Endothelial cell of umbilical vein (primary cell): ENCODE results near the gene CRY2. TPM values are rescaled to one million over a fixed set of nuclear protein-coding genes. Genes with fewer than 3 reads are reported as not detected.

Source experiments
- BruUV-seq: library from RNA; stranded (reverse); fragments of 400-500 nt; replicated peaks from 2 replicates; lab custom pipeline; 2021; lab: Mats Ljungman, UMichigan
- CTCF ChIA-PET: fragments of 300-600, 350-600 bp; sonication (Branson Sonifier 250); formaldehyde crosslinking; loops from one replicate; lab custom pipeline; 2021; ENCODE audit warnings: antibody characterized with exemption, inconsistent platforms; lab: Charles Lee
- POLR2A ChIA-PET: fragments of 300-600, 350-600 bp; sonication (Branson Sonifier 250); formaldehyde crosslinking; loops from one replicate; lab custom pipeline; 2021; ENCODE audit warnings: antibody characterized with exemption, inconsistent platforms; lab: Charles Lee
- DNase-seq: peaks from one replicate; pipeline ENCODE4 v3.0.0-alpha.2; 2011; ENCODE audit warnings: low read depth, low spot score
- FAIRE-seq: peaks from 2 replicates; lab custom pipeline; 2011; peaks lifted over from hg19 to GRCh38; lab: Jason Lieb, UNC
- H2AFZ ChIP-seq: 2 replicates; pipeline ENCODE4 v1.6.0; 2012; ENCODE audit warnings: low read depth, low read length, control low read depth, inconsistent platforms
- H3K27ac ChIP-seq: 2 replicates; pipeline ENCODE4 v1.5.1; 2011; ENCODE audit warnings: low read depth, mild to moderate bottlenecking, control low read depth, low read length, moderate library complexity; ENCODE audit not compliant: insufficient read depth
- H3K27me3 ChIP-seq, 2 experiments: 2 replicates each; pipeline versions ENCODE4 v1.6.0 to v1.6.1; 2011; ENCODE audit warnings: low read length in 2 of 2, mixed read lengths in 1 of 2; ENCODE audit not compliant: control insufficient read depth in 2 of 2, insufficient read depth in 2 of 2
- H3K36me3 ChIP-seq, 2 experiments: 2 replicates in 1 of 2; 3 replicates in 1 of 2; pipeline ENCODE4 v1.5.1; 2011; ENCODE audit warnings: low read length in 2 of 2, mild to moderate bottlenecking in 1 of 2, moderate library complexity in 1 of 2; ENCODE audit not compliant: control insufficient read depth in 2 of 2, insufficient read depth in 2 of 2; ENCODE audit errors: extremely low read depth in 1 of 2
- H3K4me1 ChIP-seq: 3 replicates; pipeline ENCODE4 v1.5.1; 2011; ENCODE audit warnings: mild to moderate bottlenecking, low read length; ENCODE audit not compliant: control insufficient read depth, insufficient read depth; ENCODE audit errors: extremely low read depth
- H3K4me2 ChIP-seq: 2 replicates; pipeline ENCODE4 v1.6.1; 2011; ENCODE audit warnings: low read length, control low read depth, mixed read lengths; ENCODE audit not compliant: insufficient read depth
- H3K4me3 ChIP-seq, 3 experiments: fragments of 200-600 bp in 1 of 3; sonication (generic), shearing (Covaris generic) in 1 of 3; replicated peaks in 1 of 3; 2 replicates each; pipeline ENCODE4 v1.5.1; 2011 to 2016; ENCODE audit warnings: control low read depth in 3 of 3, low read length in 3 of 3, mild to moderate bottlenecking in 2 of 3, inconsistent platforms in 1 of 3, low read depth in 1 of 3, moderate library complexity in 1 of 3; ENCODE audit not compliant: insufficient read depth in 1 of 3
- H3K79me2 ChIP-seq: 2 replicates; pipeline ENCODE4 v1.6.0; 2012; ENCODE audit warnings: low read length, inconsistent platforms; ENCODE audit not compliant: control insufficient read depth, insufficient read depth
- H3K9ac ChIP-seq: replicated peaks from 2 replicates; pipeline ENCODE3; 2011; ENCODE audit warnings: low read length, control low read depth; ENCODE audit not compliant: insufficient read depth; ENCODE audit errors: extremely low read depth
- H3K9me1 ChIP-seq: replicated peaks from 3 replicates; pipeline ENCODE4 v1.6.0; 2011; ENCODE audit warnings: mild to moderate bottlenecking, low read length; ENCODE audit not compliant: control insufficient read depth, insufficient read depth; ENCODE audit errors: extremely low read depth
- H3K9me3 ChIP-seq: replicated peaks from 2 replicates; pipeline ENCODE4 v1.5.1; 2012; ENCODE audit warnings: low read length, inconsistent platforms; ENCODE audit not compliant: control insufficient read depth, insufficient read depth
- H4K20me1 ChIP-seq: replicated peaks from 2 replicates; pipeline ENCODE3; 2011; ENCODE audit warnings: mild to moderate bottlenecking, low read length; ENCODE audit not compliant: control insufficient read depth, insufficient read depth; ENCODE audit errors: extremely low read depth
- CTCF ChIP-seq, 2 donors: IDR thresholded peaks; 1 replicate in 1 of 2; 2 replicates in 1 of 2; pipeline ENCODE4 v1.5.1; 2011; ENCODE audit warnings: low read length in 2 of 2, mild to moderate bottlenecking in 2 of 2, moderate library complexity in 2 of 2, control low read depth in 1 of 2, inconsistent platforms in 1 of 2, low read depth in 1 of 2; ENCODE audit not compliant: insufficient read depth in 1 of 2; ENCODE audit errors: extremely low read depth in 1 of 2
- EZH2 ChIP-seq: IDR thresholded peaks from 2 replicates; pipeline ENCODE4 v1.6.1; 2012; ENCODE audit warnings: borderline replicate concordance, low read depth, mild to moderate bottlenecking, moderate library complexity, low read length, inconsistent platforms; ENCODE audit not compliant: severe bottlenecking
- FOS ChIP-seq: IDR thresholded peaks from 2 replicates; pipeline ENCODE4 v1.6.1; 2011; ENCODE audit warnings: mild to moderate bottlenecking, low read length, moderate library complexity, borderline replicate concordance; ENCODE audit not compliant: insufficient read depth
- GATA2 ChIP-seq: IDR thresholded peaks from 2 replicates; pipeline ENCODE4 v1.7.0; 2011; ENCODE audit warnings: low read depth, mild to moderate bottlenecking, moderate library complexity, mixed read lengths, low read length; ENCODE audit not compliant: insufficient read length, insufficient read depth
- JUN ChIP-seq: IDR thresholded peaks from 2 replicates; pipeline ENCODE4 v1.6.1; 2011; ENCODE audit warnings: borderline replicate concordance, low read depth; ENCODE audit not compliant: insufficient read length, insufficient read depth
- MAX ChIP-seq: IDR thresholded peaks from 2 replicates; pipeline ENCODE4 v1.6.1; 2011; ENCODE audit not compliant: insufficient read depth, insufficient read length
- MYC ChIP-seq: IDR thresholded peaks from one replicate; pipeline ENCODE4 v1.6.1; 2011; ENCODE audit warnings: mild to moderate bottlenecking, low read depth, low read length
- POLR2A ChIP-seq: IDR thresholded peaks from 2 replicates; pipeline ENCODE4 v1.6.1; 2012; ENCODE audit warnings: low read depth, mild to moderate bottlenecking, control low read depth, low read length
- POLR2AphosphoS5 ChIP-seq: IDR thresholded peaks from 2 replicates; pipeline ENCODE4 v1.6.1; 2012; ENCODE audit warnings: low read depth, mild to moderate bottlenecking, control low read depth, low read length, moderate library complexity; ENCODE audit not compliant: insufficient read depth
- dilution Hi-C: fragments of 300-500 bp; cut with MboI; formaldehyde crosslinking; loops from one replicate; pipeline ENCODE4 v1.15.0; 2019; ENCODE audit warnings: low sequenced_read_pairs; ENCODE audit not compliant: extremely low pct_ligation_motif_present
- intact Hi-C: fragments of 100-400 bp; cut with micrococcal nuclease; formaldehyde crosslinking; loops from one replicate; pipeline ENCODE4 v1.10.0; 2022
- polyA plus RNA-seq, 4 experiments: library from polyadenylated mRNA; depleted of rRNA in 3 of 4; stranded (reverse) in 3 of 4; unstranded in 1 of 4; fragments of >200 nt; gene quantifications; 2 replicates each; pipeline versions ENCODE4 v1.2.1 to v1.2.3, GENCODE V29; 2011 to 2012; ENCODE audit warnings: missing spikeins in 1 of 4
- total RNA-seq: library from RNA; stranded (reverse); gene quantifications from 2 replicates; pipeline ENCODE4 v1.2.3, GENCODE V29; 2021

Gene CRY2
- total and polyA plus RNA-seq, 2 donors (not counting 3 experiments of a cell fraction or from before 2014, with no cell fraction given), result 7.7 to 11.7 TPM

GRCh38 chr11:45848654-45849081 lies 1.4 kb downstream of the CRY2 start:
- intact Hi-C loops, result loop anchor here (10.0 kb wide), 1 partner anchor 466 kb away; no protein-coding TSS in a partner anchor
- H3K27me3 ChIP-seq, result peaks cover 7 to 9% of the 10 kb centered on the region in 2 experiments
- no peaks in the 10 kb centered on the region for H3K36me3 ChIP-seq
- ChIA-PET POLR2A (interaction anchor here (0.9 kb wide), 1 partner anchor 9 kb away, joined by 3 read pairs; no protein-coding TSS in a partner anchor), CTCF (no interaction called here)
- peak overlapping the region; percentile 80 for H3K4me2 ChIP-seq
- no peaks in the 10 kb centered on the region for H3K9me1 ChIP-seq
- H3K9me3 ChIP-seq, result no peaks in the 10 kb centered on the region
- dilution Hi-C loops, result no loop called here
- no peaks in the 10 kb centered on the region for H4K20me1 ChIP-seq
- H3K27ac ChIP-seq, result no peak overlapping the region
- TF ChIP-seq POLR2AphosphoS5, result no peak
- TF ChIP-seq POLR2A, result no peak
- no peak for TF ChIP-seq CTCF (IDR thresholded peaks at IDR 0.05; ENCODE audit: extremely low read depth in 1 of 2, insufficient read depth in 1 of 2, low read depth in 1 of 2, low read length in 2 of 2)
- no peak for TF ChIP-seq GATA2
- H2AFZ ChIP-seq, result no peak overlapping the region
- TSS peak; percentile 25 for BruUV-seq
- H3K4me1 ChIP-seq, result peaks cover 9% of the 10 kb centered on the region
- H3K9ac ChIP-seq, result no peak overlapping the region
- no peak for FAIRE-seq
- peaks cover 10% of the 10 kb centered on the region for H3K79me2 ChIP-seq
- DNase-seq, result no peak
- no peak overlapping the region for H3K4me3 ChIP-seq

GRCh38 chr11:45850446-45850845 lies 3.2 kb downstream of the CRY2 start:
- H4K20me1 ChIP-seq, result no peaks in the 10 kb centered on the region
- H3K27ac ChIP-seq, result no peak overlapping the region
- ChIA-PET POLR2A (no interaction called here), CTCF (interaction anchor here (1.8 to 2.0 kb wide), 2 partner anchors 8 to 10 kb away, joined by 5 read pairs; no protein-coding TSS in a partner anchor)
- dilution Hi-C loops, result no loop called here
- intact Hi-C loops, result no loop called here
- H3K36me3 ChIP-seq, result no peaks in the 10 kb centered on the region
- FAIRE-seq (no peak), DNase-seq (no peak)
- peaks cover 5 to 6% of the 10 kb centered on the region in 2 experiments for H3K27me3 ChIP-seq
- no peaks in the 10 kb centered on the region for H3K9me1 ChIP-seq
- no peaks in the 10 kb centered on the region for H3K9me3 ChIP-seq
- no peak overlapping the region for H3K4me2 ChIP-seq
- no peak overlapping the region for H2AFZ ChIP-seq
- no TSS peak for BruUV-seq
- peaks cover 9% of the 10 kb centered on the region for H3K4me1 ChIP-seq
- no peak overlapping the region for H3K9ac ChIP-seq
- peaks cover 12% of the 10 kb centered on the region for H3K79me2 ChIP-seq
- TF ChIP-seq MAX, result no peak
- TF ChIP-seq EZH2, result no peak
- no peak for TF ChIP-seq JUN
- TF ChIP-seq FOS, result no peak
- TF ChIP-seq POLR2A, result no peak
- no peak for TF ChIP-seq POLR2AphosphoS5
- no peak for TF ChIP-seq MYC
- no peak for TF ChIP-seq GATA2
- TF ChIP-seq CTCF (IDR thresholded peaks at IDR 0.05; ENCODE audit: extremely low read depth in 1 of 2, insufficient read depth in 1 of 2, low read depth in 1 of 2, low read length in 2 of 2), result no peak
- no peak overlapping the region for H3K4me3 ChIP-seq
